Keratinocyte (primary cell): ENCODE results near the gene DCUN1D4. TPM values are rescaled to one million over a fixed set of nuclear protein-coding genes. Genes with fewer than 3 reads are reported as not detected.

Experiments used
- DNase-seq: peaks from one replicate; pipeline ENCODE4 v3.0.0-alpha.2; 2011; ENCODE audit warnings: low read depth, missing footprints, low spot score
- FAIRE-seq: peaks from 2 replicates; lab custom pipeline; 2011; peaks lifted over from hg19 to GRCh38; lab: Jason Lieb, UNC
- H2AFZ ChIP-seq: 2 replicates; pipeline ENCODE4 v1.6.0; 2012; ENCODE audit warnings: low read length, control low read depth, inconsistent platforms; ENCODE audit not compliant: control insufficient read depth
- H3K27ac ChIP-seq: 2 replicates; pipeline ENCODE4 v1.5.1; 2011; ENCODE audit warnings: low read length; ENCODE audit not compliant: control insufficient read depth, insufficient read depth
- H3K27me3 ChIP-seq: 3 replicates; pipeline ENCODE4 v1.6.0; 2011; ENCODE audit warnings: low read length; ENCODE audit not compliant: control insufficient read depth, insufficient read depth; ENCODE audit errors: extremely low read depth
- H3K36me3 ChIP-seq, 2 experiments: 2 replicates in 1 of 2; 3 replicates in 1 of 2; pipeline ENCODE4 v1.5.1; 2011; ENCODE audit warnings: low read length in 2 of 2, mild to moderate bottlenecking in 1 of 2; ENCODE audit not compliant: control insufficient read depth in 2 of 2, insufficient read depth in 2 of 2; ENCODE audit errors: extremely low read depth in 1 of 2
- H3K4me1 ChIP-seq: 3 replicates; pipeline ENCODE4 v1.5.1; 2011; ENCODE audit warnings: low read length; ENCODE audit not compliant: control insufficient read depth, insufficient read depth; ENCODE audit errors: extremely low read depth
- H3K4me2 ChIP-seq: 3 replicates; pipeline ENCODE4 v1.6.0; 2011; ENCODE audit warnings: low read depth, low read length; ENCODE audit not compliant: control insufficient read depth, insufficient read depth; ENCODE audit errors: extremely low read depth
- H3K4me3 ChIP-seq, 3 experiments: fragments of 200-600 bp in 1 of 3; sonication (generic) in 1 of 3; 2 replicates in 2 of 3; 3 replicates in 1 of 3; pipeline ENCODE4 v1.5.1; 2011 to 2016; ENCODE audit warnings: low read length in 3 of 3, mild to moderate bottlenecking in 3 of 3, control low read depth in 2 of 3, inconsistent platforms in 1 of 3, low read depth in 1 of 3, mixed read lengths in 1 of 3, mixed run types in 1 of 3, moderate library complexity in 1 of 3; ENCODE audit not compliant: control insufficient read depth in 2 of 3, insufficient read depth in 2 of 3; ENCODE audit errors: extremely low read depth in 1 of 3
- H3K79me2 ChIP-seq: 2 replicates; pipeline ENCODE4 v1.6.0; 2012; ENCODE audit warnings: low read length; ENCODE audit not compliant: control insufficient read depth, insufficient read depth
- H3K9ac ChIP-seq: 3 replicates; pipeline ENCODE4 v1.6.0; 2011; ENCODE audit warnings: low read length; ENCODE audit not compliant: control insufficient read depth, insufficient read depth; ENCODE audit errors: extremely low read depth
- H3K9me1 ChIP-seq: 3 replicates; pipeline ENCODE4 v1.6.0; 2011; ENCODE audit warnings: low read length; ENCODE audit not compliant: control insufficient read depth, insufficient read depth; ENCODE audit errors: extremely low read depth
- H3K9me3 ChIP-seq: 2 replicates; pipeline ENCODE4 v1.5.1; 2012; ENCODE audit warnings: low read depth, low read length; ENCODE audit not compliant: control insufficient read depth
- H4K20me1 ChIP-seq: 3 replicates; pipeline ENCODE4 v1.6.0; 2011; ENCODE audit warnings: low read length; ENCODE audit not compliant: control insufficient read depth, insufficient read depth; ENCODE audit errors: extremely low read depth
- EZH2 ChIP-seq: IDR thresholded peaks from one replicate; pipeline ENCODE4 v1.6.1; 2012; ENCODE audit warnings: inconsistent platforms, mild to moderate bottlenecking, low read length, moderate library complexity
- dilution Hi-C: fragments of 300-500 bp; cut with MboI; formaldehyde crosslinking; loops from one replicate; pipeline ENCODE4 v1.7.0; 2020; ENCODE audit warnings: low sequenced_read_pairs; ENCODE audit not compliant: extremely low pct_ligation_motif_present
- polyA plus RNA-seq, 5 experiments: library from polyadenylated mRNA; depleted of rRNA in 3 of 5; stranded (reverse) in 3 of 5; stranded (forward) in 1 of 5; unstranded in 1 of 5; fragments of >200 nt; gene quantifications; 1 replicate in 1 of 5; 2 replicates in 3 of 5; 3 replicates in 1 of 5; pipeline versions ENCODE4 v1.2.1 to v1.2.3, GENCODE V29; 2011 to 2012; ENCODE audit warnings: missing spikeins in 2 of 5, low read depth in 1 of 5, low replicate concordance in 1 of 5
- TF ChIP-seq, protein P1 (sequence below), 3 experiments: IDR thresholded peaks in 1 of 3; conservative IDR thresholded peaks in 1 of 3; optimal IDR thresholded peaks in 1 of 3; 2 replicates in 2 of 3; 3 replicates in 1 of 3; pipeline versions ENCODE3 to v1.5.1; 2011; ENCODE audit warnings: low read length in 3 of 3, mild to moderate bottlenecking in 3 of 3, moderate library complexity in 2 of 3, control low read depth in 1 of 3, inconsistent platforms in 1 of 3; ENCODE audit not compliant: insufficient read depth in 2 of 3; ENCODE audit errors: extremely low read depth in 1 of 3

DCUN1D4 gene
- polyA plus RNA-seq, 1 donor (not counting 4 experiments of a cell fraction or from before 2014, with no cell fraction given): 59.9 TPM

DNA sequence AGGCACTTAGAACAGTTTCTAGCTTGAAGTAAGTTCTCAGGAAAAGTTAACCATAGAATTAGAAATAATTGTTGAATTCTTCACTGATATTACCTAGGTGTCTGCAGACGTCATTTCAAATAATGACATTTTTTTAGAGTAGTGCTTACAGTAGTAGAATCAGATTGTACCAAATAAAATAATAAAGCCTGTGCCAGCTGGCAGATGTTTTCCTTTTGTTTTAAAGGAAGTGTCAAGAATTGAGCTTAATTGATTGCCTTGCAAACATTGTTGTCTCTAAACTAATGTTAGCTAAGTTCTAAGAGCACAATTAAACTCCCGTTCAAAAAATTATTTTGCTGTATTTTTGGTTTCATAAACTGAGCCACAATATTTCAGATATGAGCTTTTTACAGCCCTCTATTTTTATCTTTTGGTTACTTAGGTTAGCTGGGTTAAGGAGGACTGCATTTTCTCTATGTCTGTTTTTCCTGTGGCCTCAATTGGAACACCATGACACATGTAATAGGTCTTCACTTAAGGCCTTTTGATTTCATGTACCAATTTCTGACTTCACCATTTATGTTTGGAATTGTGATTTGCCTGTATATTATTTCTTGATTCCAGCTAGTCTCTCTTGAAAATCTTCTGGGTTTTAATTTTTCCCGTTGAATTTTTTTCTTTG is 64.2 kb downstream of the DCUN1D4 start:
- Histone ChIP-seq H3K4me3 (no peak overlapping the region), H3K27me3 (no peaks in the 10 kb centered on the region), H3K36me3 (peaks cover 7 to 23% of the 10 kb centered on the region in 2 experiments), H4K20me1 (no peaks in the 10 kb centered on the region), H3K9me3 (no peaks in the 10 kb centered on the region), H3K27ac (no peak overlapping the region), H3K9ac (no peak overlapping the region), H3K79me2 (no peaks in the 10 kb centered on the region), H3K4me2 (no peak overlapping the region), H3K9me1 (no peaks in the 10 kb centered on the region), H3K4me1 (no peaks in the 10 kb centered on the region), H2AFZ (no peak overlapping the region)
- no peak for DNase-seq
- no peak for TF ChIP-seq EZH2
- TF ChIP-seq, protein P1, sequence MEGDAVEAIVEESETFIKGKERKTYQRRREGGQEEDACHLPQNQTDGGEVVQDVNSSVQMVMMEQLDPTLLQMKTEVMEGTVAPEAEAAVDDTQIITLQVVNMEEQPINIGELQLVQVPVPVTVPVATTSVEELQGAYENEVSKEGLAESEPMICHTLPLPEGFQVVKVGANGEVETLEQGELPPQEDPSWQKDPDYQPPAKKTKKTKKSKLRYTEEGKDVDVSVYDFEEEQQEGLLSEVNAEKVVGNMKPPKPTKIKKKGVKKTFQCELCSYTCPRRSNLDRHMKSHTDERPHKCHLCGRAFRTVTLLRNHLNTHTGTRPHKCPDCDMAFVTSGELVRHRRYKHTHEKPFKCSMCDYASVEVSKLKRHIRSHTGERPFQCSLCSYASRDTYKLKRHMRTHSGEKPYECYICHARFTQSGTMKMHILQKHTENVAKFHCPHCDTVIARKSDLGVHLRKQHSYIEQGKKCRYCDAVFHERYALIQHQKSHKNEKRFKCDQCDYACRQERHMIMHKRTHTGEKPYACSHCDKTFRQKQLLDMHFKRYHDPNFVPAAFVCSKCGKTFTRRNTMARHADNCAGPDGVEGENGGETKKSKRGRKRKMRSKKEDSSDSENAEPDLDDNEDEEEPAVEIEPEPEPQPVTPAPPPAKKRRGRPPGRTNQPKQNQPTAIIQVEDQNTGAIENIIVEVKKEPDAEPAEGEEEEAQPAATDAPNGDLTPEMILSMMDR (optimal IDR thresholded peaks at IDR 0.05 in 1 of 3, IDR thresholded peaks at IDR 0.05 in 1 of 3, conservative IDR thresholded peaks at IDR 0.05 in 1 of 3; ENCODE audit: extremely low read depth in 1 of 3, insufficient read depth in 2 of 3, low read length in 3 of 3): no peak
- FAIRE-seq: no peak
- dilution Hi-C loops: no loop called here

DNA sequence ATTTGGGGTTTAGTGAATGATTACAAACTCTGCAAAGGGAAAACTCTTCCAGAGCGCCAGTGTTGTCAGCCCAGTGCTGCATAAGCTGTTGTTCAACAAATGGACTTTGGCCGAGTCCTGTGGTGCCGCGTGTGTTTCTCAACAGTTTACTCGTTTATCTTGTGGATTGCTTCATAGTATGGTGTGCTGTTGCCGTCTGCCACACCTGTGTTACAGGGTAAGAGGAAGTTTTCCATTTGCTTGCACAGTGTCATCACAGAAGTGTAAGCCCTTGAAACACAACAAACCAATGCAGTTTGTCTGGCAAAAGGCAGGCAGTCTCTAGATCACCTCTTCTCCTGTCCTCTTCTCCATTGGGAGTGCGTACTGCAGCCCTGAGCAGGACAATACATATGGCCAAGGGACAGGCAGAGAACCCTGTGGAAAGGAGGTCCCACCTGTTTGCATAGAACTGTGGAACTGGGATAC is 66.3 kb downstream of the DCUN1D4 start:
- TF ChIP-seq EZH2: no peak
- TF ChIP-seq, protein P1 (optimal IDR thresholded peaks at IDR 0.05 in 1 of 3, IDR thresholded peaks at IDR 0.05 in 1 of 3, conservative IDR thresholded peaks at IDR 0.05 in 1 of 3; ENCODE audit: extremely low read depth in 1 of 3, insufficient read depth in 2 of 3, low read length in 3 of 3): no peak
- no peaks in the 10 kb centered on the region for H3K9me3 ChIP-seq
- H2AFZ ChIP-seq: no peak overlapping the region
- DNase-seq (no peak), FAIRE-seq (no peak)
- dilution Hi-C loops: no loop called here
- no peaks in the 10 kb centered on the region for H3K79me2 ChIP-seq
- H3K9ac ChIP-seq: no peak overlapping the region
- no peak overlapping the region for H3K4me2 ChIP-seq
- no peak overlapping the region for H3K4me3 ChIP-seq
- no peaks in the 10 kb centered on the region for H3K4me1 ChIP-seq
- H4K20me1 ChIP-seq: no peaks in the 10 kb centered on the region
- no peaks in the 10 kb centered on the region for H3K27me3 ChIP-seq
- peaks cover 12 to 27% of the 10 kb centered on the region in 2 experiments for H3K36me3 ChIP-seq
- no peak overlapping the region for H3K27ac ChIP-seq
- no peaks in the 10 kb centered on the region for H3K9me1 ChIP-seq
